Measurements from ENCODE around the gene BANP.
"Not testable (repeated sequence)": the region's sequence is repeated elsewhere in the genome, so short reads cannot be mapped to it uniquely, and the experiment has no call there.

The BANP gene

GRCh38 chr16:87996962-87997880 lies 46.0 kb downstream of the BANP start:
- no peak for DNase-seq (ENCODE audit: low read depth in 3 of 3)

- DNase-seq (ENCODE audit: low read depth in 3 of 3): not testable (repeated sequence)
These were observed 47.1 kb downstream of the BANP start for GRCh38 chr16:87998184-87998793.

- DNase-seq (ENCODE audit: low read depth in 3 of 3): not testable (repeated sequence)
These were observed 47.8 kb downstream of the BANP start for GRCh38 chr16:87998992-87999391.

- DNase-seq (ENCODE audit: low read depth in 3 of 3): no peak
These were observed 51.0 kb downstream of the BANP start for GRCh38 chr16:88002211-88002610.

- no peak for DNase-seq (ENCODE audit: low read depth in 3 of 3)
These were observed 51.5 kb downstream of the BANP start for GRCh38 chr16:88002749-88003148.

- no peak for DNase-seq (ENCODE audit: low read depth in 3 of 3)
These were observed 52.1 kb downstream of the BANP start for GRCh38 chr16:88003316-88003715.

GRCh38 chr16:88003736-88004135 lies 52.5 kb downstream of the BANP start:
- no peak for DNase-seq (ENCODE audit: low read depth in 3 of 3)

- no peak for DNase-seq (ENCODE audit: low read depth in 3 of 3)
These were observed 53.2 kb downstream of the BANP start for GRCh38 chr16:88004391-88004790.

GRCh38 chr16:88005181-88005581 lies 53.9 kb downstream of the BANP start:
- DNase-seq (ENCODE audit: low read depth in 3 of 3): no peak

GRCh38 chr16:88005968-88006367 lies 54.7 kb downstream of the BANP start:
- DNase-seq (ENCODE audit: low read depth in 3 of 3): no peak

- DNase-seq (ENCODE audit: low read depth in 3 of 3): no peak
These were observed 56.1 kb downstream of the BANP start for GRCh38 chr16:88007321-88007731.

GRCh38 chr16:88008840-88009239 lies 57.6 kb downstream of the BANP start:
- DNase-seq (ENCODE audit: low read depth in 3 of 3): no peak

- no peak for DNase-seq (ENCODE audit: low read depth in 3 of 3)
These were observed 58.5 kb downstream of the BANP start for GRCh38 chr16:88009563-88010342.

GRCh38 chr16:88010343-88010967 lies 59.2 kb downstream of the BANP start:
- no peak for DNase-seq (ENCODE audit: low read depth in 3 of 3)

GRCh38 chr16:88010968-88011483 lies 59.8 kb downstream of the BANP start:
- no peak for DNase-seq (ENCODE audit: low read depth in 3 of 3)

GRCh38 chr16:88012360-88012759 lies 61.1 kb downstream of the BANP start:
- DNase-seq (ENCODE audit: low read depth in 3 of 3): no peak

GRCh38 chr16:88013091-88013609 lies 61.9 kb downstream of the BANP start:
- no peak for DNase-seq (ENCODE audit: low read depth in 3 of 3)

- no peak for DNase-seq (ENCODE audit: low read depth in 3 of 3)
These were observed 62.6 kb downstream of the BANP start for GRCh38 chr16:88013766-88014251.

GRCh38 chr16:88014252-88014781 lies 63.1 kb downstream of the BANP start:
- no peak for DNase-seq (ENCODE audit: low read depth in 3 of 3)

- no peak for DNase-seq (ENCODE audit: low read depth in 3 of 3)
These were observed 63.9 kb downstream of the BANP start for GRCh38 chr16:88014954-88015805.

Data from stimulated activated CD4-positive, alpha-beta T cell treated with anti-CD3 and anti-CD28 coated beads, TNF-alpha, amount 100 ng/mL, for 48 hours (primary cell).